HG02588 (cell line): ENCODE measurements around the gene NXN.
"Not testable (repeated sequence)": the region's sequence is repeated elsewhere in the genome, so short reads cannot be mapped to it uniquely, and the experiment has no call there.

Experiments used
- ATAC-seq: cut with Tn5 transposase; IDR thresholded peaks from one replicate; pipeline ENCODE4 v1.9.1; 2021; ENCODE audit warnings: mild to moderate bottlenecking, moderate library complexity; ENCODE audit not compliant: unreplicated experiment

NXN gene

DNA sequence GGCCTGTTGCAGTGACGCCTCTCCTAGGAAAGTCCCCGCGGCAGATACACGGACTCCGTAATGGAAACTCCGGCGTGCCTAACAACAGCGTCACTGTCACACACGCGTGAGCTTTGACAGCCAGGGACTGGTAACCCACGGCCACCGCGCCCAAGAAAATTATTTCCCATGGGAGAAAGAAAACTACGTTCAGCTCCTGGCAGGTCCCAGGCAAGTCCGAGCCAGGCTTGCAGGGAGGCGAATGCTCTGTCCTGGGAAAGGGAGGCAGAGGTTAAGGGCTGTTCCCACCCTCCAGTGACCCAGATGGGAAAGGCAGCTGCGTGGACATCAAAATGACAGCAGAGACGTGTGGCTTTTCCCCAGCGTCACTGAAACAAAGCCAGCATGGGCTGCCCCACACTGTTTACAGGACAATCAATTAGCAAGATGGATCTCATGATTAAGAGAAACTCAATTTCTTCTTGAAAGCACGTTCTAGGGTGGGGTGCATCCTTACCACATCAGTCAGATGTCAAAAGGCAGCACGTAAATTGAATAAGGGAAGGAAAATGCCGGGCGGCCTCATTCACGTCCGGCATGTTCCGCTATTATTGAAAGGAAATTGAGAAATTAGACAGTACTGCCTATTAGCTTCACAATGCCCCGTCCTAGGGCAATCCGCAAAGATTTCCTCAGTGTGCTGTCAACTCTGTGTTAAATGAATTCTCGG is 82.5 kb downstream of the NXN start:
- no peak for ATAC-seq

DNA sequence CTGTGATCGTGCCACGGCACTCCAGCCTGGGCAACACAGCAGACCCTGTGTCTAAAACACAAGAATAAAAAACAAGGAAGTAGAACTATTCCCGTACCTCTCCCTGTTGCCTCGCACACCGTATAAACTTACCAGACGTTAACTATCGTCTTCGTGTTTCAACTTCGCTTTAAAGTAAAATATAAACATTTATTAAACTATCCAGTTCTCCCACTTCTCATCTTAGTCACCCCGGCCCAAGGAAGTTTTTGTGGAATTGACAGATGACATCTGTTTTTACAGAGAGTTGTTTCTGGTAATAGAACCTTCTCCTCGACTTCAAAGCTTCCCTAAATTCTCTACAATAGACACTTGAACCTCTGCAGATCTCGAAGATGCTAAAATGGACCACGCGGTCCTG is 83.1 kb downstream of the NXN start:
- no peak for ATAC-seq

GRCh38 chr17:892958-893357 is 86.6 kb downstream of the NXN start:
- ATAC-seq, result no peak

DNA sequence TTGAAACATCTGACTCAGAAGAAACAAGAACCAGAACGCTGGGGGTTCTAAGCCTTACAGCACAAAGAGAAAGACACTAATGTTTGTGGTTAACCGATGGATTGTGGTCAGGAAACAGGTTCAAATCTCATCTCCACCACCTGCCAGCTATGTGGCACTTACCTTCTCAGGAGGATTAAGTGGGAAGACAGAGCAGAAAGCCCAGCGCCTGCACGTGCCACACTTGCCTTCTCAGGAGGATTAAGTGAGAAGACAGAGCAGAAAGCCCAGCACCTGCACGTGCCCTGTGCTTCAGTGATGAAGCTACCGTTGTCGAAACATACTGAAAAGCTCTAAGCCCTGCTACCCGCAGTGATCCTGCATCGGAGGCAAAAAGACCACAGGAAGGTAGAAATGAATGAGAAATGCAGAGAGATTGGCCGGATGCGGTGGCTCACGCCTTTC is 90.6 kb downstream of the NXN start:
- ATAC-seq, result no peak

GRCh38 chr17:887551-888209 is 91.9 kb downstream of the NXN start:
- no peak for ATAC-seq

- ATAC-seq, result no peak
Measured at GRCh38 chr17:885971-886571, 93.5 kb downstream of the NXN start.

DNA sequence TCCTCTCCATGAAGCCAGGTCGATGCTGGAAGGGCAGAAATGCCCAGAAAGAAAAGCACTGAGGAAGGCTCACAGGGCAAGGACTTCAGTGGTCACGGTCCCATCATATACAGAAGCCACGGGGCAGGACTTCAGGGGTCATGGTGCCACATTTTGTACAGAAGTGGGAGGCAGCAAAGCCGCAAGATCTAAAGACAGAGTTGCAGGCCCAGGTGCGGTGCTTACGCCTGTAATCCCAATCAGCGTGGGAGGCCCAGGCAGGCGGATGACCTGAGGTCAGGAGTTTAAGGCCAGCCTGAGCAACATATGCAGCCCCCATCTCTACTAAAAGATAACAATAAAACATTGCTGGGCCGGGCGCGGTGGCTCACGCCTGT is 96.0 kb downstream of the NXN start:
- no peak for ATAC-seq

DNA sequence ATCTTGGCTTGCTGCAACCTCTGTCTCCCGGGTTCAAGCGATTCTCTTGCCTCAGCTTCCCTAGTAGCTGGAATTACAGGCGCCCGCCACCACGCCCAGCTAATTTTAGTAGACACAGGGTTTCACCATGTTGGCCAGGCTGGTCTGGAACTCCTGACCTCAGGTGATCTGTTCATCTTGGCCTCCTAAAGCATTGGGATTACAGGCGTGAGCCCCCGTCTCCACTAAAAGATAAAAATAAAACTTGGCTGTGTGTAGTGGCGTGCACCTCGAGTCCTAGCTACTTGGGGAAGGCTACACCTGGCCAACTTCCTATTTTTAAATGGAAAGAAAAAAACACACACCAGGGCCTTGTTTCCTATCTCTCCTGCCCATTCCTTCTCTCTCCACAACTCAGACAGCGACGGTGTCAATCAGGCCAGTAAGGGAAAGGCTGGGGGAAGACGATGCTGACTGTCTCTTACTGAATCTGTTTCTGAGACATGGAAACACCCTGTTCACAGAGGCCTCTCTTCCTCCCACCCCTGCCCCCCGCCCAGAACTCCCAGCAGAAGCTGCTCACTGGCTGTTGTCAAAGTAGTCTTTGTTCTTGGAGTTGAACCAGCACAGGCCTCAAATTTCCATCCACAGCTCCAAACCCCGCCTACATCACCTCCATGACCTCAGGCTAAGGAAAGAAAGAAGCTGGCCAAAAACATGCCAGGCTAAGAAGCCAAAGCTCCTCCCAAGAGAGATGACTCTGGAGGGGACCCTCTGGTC is 96.6 kb downstream of the NXN start:
- no peak for ATAC-seq

DNA sequence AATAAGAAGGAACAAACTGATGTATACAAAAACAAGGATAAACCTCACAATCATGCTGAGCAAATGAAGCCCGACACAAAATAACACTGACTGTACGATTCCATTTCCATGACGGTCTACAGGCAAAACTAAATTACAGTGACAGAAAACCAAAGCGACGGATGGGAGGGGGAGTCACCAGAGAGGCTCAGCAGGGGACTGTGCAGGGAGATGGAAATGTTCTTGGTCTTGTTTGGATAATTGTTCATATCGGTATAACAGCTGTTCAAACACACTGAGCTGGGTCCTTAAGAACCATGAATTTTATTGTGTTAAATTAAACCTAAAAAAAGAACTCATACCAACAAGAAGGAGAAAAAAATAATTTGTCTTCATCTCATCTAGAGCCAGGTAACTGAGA is 97.8 kb downstream of the NXN start:
- ATAC-seq, result no peak

DNA sequence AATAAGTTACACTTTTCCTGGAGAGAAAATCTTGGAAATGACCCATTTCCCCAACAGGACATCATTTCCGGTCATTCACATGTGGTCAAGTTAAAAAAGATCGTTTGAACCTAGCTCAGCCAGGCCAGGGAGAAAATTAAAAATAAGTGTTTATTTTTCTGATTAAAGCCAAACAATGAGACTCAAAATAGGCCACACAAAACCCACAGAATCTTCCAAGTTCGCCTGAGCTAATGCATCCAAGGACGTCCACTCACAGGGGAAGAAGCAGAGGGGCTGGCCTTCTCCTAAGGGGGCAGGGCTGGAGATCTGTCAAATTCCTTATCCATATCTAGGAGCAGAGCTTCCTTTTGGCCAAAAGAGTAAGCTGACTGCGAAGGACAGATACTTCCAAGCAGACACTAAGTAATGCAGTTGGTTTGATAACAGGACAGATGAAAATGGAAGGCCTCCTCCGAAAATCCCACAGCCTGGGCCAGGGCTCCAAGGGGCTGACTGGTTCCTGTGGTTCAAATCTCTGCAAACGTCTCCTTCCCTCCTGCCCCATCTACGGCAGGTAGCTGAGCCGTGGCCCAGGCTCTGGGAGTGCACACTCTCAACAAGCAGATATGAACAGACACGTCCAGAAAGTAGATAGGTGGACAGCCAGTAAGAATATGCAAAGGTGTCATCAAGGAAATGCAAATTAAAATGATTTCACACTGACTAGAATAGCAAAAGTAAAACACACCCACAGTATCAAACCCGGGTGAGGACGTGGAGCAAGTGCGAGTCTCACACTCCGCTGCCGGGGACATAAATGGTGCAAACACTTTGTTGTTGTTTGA is 98.9 kb downstream of the NXN start:
- ATAC-seq, result no peak

GRCh38 chr17:879546-880442 is 99.8 kb downstream of the NXN start:
- ATAC-seq, result no peak

DNA sequence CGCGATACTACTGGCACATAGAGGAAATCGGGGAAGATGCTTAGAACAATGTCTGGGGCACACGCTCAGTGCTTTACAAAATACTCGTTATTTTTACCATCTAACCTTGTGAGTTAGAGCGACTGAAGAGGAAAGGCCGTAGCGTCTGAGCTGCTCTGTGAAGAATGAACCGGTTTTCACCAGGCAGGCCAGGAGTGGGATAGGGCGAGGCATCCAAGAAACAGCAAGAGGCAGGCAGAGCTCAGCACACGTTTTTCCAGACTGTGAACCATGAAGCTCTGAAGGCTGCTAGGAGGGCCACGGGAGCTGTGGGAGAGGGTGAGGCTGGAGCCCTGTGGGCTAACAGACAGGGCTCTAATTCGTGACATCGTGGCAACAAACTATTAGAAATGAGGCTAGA is 101.9 kb downstream of the NXN start:
- ATAC-seq, result no peak

DNA sequence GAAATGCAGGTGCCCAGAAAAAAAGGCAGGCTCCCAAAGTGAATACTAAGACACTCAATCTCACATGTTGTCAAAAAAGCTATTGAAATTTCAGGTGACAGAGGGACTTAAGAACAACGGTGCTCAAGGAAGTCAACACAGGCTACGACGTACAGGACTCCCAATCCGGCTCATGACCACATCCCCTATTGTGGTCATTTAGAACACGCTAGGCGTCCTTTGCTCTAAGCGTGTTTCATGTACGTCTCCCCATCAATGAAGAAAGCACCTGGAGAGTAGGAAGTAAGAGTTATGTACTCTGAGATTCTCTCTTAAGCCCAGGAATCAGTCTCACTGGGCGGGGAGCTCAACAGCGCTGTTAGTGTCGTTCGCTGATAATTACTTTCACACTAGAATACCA is 103.3 kb downstream of the NXN start:
- no peak for ATAC-seq

DNA sequence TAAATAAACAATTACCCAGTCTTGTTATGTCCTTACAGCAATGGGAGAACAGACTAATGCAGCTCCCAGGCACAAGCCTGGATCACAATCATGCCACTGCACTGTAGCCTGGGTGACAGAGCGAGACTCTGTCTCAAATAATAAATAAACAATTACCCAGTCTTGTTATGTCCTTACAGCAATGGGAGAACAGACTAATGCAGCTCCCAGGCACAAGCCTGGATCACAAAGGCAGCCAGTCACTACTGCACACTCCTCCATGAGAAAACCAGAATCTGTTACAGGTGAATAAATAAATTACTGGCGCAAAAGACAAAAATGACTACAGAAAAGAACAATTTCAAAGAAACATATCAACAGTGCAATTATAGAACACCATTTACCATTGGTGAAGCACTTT is 105.0 kb downstream of the NXN start:
- not testable (repeated sequence) for ATAC-seq

DNA sequence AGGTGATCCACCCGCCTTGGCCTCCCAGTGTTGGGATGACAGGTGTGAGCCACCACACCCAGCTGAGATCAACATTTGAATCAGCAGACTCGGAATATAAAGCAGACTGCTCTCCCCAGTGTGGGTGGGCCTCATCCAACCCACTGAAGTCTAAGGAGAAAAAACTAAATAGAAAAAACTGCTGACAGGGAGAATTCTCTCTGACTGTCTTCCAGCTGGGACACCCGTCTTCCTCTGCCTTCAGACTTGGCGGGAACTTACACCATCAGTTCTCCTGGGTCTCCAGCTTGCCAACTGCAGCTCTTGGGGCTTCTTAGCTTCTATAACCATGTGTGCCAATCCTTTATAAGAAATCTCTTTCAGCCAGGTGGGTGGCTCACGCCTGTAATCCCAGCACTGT is 106.7 kb downstream of the NXN start:
- no peak for ATAC-seq

DNA sequence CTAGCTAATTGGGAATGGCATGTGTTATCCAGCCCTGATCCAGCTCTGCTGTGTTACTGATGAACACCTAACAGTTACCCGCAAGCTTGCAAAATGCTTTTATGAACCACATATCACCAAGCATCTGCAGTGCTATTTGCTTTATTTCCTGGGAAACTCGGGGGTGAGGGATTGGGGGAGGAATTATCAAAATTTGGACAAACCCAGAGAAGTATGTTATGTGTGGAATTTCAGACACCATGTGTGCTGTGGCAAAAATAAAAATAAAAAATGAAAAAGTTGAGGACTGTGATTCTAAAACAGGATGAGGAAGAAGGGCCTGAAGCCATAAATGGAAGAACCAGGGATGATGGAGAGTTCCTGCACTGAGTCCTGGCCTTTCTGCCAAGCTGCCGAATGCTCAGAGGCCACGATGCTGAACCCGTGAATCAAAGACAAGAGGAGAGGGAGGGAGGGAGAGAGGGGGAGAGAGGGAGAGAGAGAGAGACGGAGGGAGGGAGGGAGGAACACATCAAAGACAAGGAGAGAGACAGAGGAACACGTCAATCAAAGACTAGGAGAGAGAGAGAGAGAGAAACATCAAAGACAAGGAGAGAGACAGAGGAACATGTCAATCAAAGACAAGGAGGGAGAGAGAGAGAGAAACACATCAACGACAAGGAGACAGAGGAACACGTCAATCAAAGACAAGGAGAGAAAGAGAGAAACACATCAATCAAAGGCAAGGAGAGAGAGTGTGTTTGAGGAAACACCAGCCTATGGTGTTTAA is 107.6 kb downstream of the NXN start:
- no peak for ATAC-seq

- ATAC-seq, result no peak
Measured at GRCh38 chr17:869567-870525, 109.7 kb downstream of the NXN start.

DNA sequence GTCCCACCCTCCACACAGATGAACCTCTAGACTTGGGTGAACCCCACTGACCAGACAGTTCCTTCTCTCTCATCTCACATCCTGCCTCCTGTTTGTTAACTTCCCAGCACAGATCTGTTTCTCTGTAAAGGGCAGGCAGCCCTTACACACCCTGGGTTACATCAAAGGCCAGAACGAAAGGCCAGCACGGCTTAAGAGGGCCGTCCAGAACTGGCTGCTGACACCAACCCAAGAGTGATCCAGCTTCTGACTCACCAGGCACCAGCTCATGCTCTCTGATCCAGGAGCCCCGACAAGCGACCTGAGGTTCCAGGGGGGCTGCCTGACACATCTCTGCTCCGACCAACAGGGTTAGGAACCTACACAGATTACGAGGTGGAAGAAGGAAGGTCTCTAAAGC is 110.5 kb downstream of the NXN start:
- no peak for ATAC-seq
